ENCODE measurements around the gene FOXP1. TPM values are rescaled to one million over a fixed set of nuclear protein-coding genes. Genes with fewer than 3 reads are reported as not detected.
A peak's percentile ranks its signal among the peaks of the same experiment; 100 is the strongest.

FOXP1 gene
- total and polyA plus RNA-seq, 2 experiments from 2014 or later: 76.8 to 99.8 TPM

DNA sequence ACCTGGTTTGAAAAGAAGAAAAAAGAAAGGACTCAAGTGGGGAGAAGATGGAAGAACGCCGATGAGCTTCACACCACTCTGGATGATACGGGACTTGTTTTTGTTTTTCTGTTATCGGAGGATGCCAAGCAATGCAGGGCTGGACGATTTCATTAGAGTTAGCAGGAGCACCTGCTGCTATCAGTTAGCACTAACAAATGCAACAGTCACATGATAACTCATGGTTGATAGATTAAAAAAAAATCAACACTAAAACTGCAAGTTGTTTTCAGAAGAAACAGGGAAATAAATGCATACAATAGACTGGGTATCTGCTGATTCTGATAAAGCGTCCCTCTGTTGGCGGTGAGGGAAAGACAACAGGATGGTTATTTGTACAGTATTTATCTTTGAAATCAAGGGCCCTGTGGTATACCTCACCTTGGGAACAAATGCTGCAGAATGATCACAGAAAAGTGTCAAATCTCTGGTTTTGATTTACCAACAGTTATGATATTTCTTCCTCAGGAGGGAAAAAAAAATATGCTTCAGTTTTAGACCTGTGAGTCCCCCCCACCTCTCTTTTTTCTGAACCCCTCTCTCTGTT lies 575.1 kb downstream of the FOXP1 start:
- no peak for DNase-seq (ENCODE audit: low spot score)
- TF ChIP-seq EZH2phosphoT487 (IDR thresholded peaks at IDR 0.05; ENCODE audit: low read depth, severe bottlenecking, unreplicated experiment): no peak
- H3K9me3 ChIP-seq (ENCODE audit: low read depth): no peaks in the 10 kb centered on the region
- no peaks in the 10 kb centered on the region for H3K27me3 ChIP-seq
- H2AFZ ChIP-seq: no peak overlapping the region
- peaks cover 84% of the 10 kb centered on the region for H3K79me2 ChIP-seq
- H3K4me1 ChIP-seq (ENCODE audit: insufficient read depth): peaks cover 9% of the 10 kb centered on the region
- no peak overlapping the region for H3K4me3 ChIP-seq
- no peak overlapping the region for H3K4me2 ChIP-seq
- H3K9me2 ChIP-seq (replicated peaks; ENCODE audit: insufficient read depth): no peaks in the 10 kb centered on the region
- H3K36me3 ChIP-seq (replicated peaks; ENCODE audit: insufficient read depth, low read depth): no peaks in the 10 kb centered on the region
- no peaks in the 10 kb centered on the region for H4K20me1 ChIP-seq (ENCODE audit: insufficient read depth, poor library complexity, severe bottlenecking)
- peak overlapping the region; percentile 62 for H3K27ac ChIP-seq
- WGBS (ENCODE audit: low lambda C conversion rate, missing lambda C conversion rate): 77% methylated on average over 7 of the region's 7 CpGs

DNA sequence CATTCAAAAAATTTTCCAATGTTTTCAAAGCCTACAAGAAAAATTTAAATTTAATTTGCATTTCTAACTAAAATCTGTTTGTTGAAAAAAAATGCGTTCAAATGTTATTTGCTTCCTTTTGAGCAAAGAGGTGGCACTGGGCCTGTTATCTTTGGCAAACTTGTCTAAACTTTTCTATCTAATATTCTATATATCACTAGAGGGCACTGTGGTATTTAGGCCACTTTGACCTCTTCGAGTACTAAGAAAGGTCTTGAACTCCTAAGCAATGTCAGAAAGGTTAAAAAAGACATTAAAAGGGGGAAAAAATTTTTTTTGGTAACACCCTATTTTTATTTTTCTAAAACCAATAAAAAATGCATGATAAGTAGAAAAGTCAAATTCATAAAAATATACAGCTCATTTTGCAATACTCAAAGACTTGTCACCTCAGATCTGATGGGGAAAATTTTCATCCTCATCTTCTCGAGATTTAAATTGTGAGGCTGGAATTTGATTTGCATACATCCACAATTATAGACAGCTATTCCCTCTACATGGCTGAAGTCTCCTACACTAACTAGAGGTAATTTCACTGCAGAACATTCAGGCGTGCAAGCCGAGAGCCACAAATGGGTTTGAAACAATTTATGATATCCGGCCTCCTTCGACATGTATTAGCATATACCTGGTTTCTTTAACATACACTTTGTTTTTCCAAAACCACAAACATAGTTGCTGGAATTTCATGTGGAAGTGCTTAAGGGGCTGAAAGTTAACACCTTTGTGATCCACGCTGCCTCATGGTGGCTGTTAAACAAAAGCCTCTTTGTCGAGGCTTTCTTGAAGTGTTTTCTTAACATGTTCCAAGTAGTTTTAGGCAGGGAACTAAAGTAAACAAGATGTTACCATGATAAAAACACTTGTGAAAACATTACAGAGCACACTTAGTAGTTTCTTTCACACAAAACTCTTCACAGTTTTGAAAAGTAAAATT lies 576.4 kb downstream of the FOXP1 start:
- Histone ChIP-seq H3K9me3 (ENCODE audit: low read depth) (no peaks in the 10 kb centered on the region), H3K79me2 (peaks cover 83% of the 10 kb centered on the region), H3K27me3 (no peaks in the 10 kb centered on the region), H3K27ac (peak overlapping the region; percentile 62), H4K20me1 (ENCODE audit: insufficient read depth, poor library complexity, severe bottlenecking) (no peaks in the 10 kb centered on the region), H3K36me3 (replicated peaks; ENCODE audit: insufficient read depth, low read depth) (no peaks in the 10 kb centered on the region), H3K4me3 (no peak overlapping the region), H3K9me2 (replicated peaks; ENCODE audit: insufficient read depth) (no peaks in the 10 kb centered on the region), H3K4me1 (ENCODE audit: insufficient read depth) (peaks cover 9% of the 10 kb centered on the region), H3K4me2 (no peak overlapping the region), H2AFZ (no peak overlapping the region)
- 56% methylated on average over 9 of the region's 9 CpGs for WGBS (ENCODE audit: low lambda C conversion rate, missing lambda C conversion rate)
- TF ChIP-seq EZH2 (IDR thresholded peaks at IDR 0.05; ENCODE audit: borderline replicate concordance) (no peak), EZH2phosphoT487 (IDR thresholded peaks at IDR 0.05; ENCODE audit: low read depth, severe bottlenecking, unreplicated experiment) (no peak)
- TF ChIP-seq, protein P1, sequence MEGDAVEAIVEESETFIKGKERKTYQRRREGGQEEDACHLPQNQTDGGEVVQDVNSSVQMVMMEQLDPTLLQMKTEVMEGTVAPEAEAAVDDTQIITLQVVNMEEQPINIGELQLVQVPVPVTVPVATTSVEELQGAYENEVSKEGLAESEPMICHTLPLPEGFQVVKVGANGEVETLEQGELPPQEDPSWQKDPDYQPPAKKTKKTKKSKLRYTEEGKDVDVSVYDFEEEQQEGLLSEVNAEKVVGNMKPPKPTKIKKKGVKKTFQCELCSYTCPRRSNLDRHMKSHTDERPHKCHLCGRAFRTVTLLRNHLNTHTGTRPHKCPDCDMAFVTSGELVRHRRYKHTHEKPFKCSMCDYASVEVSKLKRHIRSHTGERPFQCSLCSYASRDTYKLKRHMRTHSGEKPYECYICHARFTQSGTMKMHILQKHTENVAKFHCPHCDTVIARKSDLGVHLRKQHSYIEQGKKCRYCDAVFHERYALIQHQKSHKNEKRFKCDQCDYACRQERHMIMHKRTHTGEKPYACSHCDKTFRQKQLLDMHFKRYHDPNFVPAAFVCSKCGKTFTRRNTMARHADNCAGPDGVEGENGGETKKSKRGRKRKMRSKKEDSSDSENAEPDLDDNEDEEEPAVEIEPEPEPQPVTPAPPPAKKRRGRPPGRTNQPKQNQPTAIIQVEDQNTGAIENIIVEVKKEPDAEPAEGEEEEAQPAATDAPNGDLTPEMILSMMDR (IDR thresholded peaks at IDR 0.05; ENCODE audit: poor library complexity): peak; percentile 58
- peak; percentile 17 for DNase-seq (ENCODE audit: low spot score)

DNA sequence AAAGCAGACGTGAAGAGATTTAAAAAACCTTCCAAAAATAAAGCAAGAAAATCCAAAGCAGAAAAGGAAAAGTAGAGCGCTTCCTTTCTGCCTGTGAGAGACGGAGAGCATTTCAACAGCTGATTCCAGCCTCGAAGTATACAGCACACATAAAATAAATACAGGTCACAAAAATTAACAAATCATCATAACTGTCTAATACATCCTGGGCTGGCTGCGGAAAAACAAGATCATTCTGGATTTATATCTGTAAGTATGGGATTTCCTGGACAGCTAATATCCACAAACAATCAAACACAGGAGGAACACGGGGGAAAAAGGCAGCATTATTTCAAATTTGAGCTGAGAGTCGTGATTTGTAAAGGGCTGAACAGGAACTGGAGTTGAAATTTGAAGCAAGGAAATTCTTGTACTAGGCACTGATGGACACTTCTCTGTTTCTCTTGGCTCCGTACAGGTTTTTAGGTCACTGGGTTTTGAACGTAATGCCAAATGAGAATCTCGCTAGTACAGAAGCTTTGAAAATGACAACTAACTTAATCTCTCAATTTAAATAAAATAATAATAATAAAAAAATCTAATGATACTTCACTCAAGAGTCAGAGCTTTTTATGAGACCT lies 577.7 kb downstream of the FOXP1 start:
- H2AFZ ChIP-seq: no peak overlapping the region
- no peaks in the 10 kb centered on the region for H3K9me3 ChIP-seq (ENCODE audit: low read depth)
- DNase-seq (ENCODE audit: low spot score): no peak
- H4K20me1 ChIP-seq (ENCODE audit: insufficient read depth, poor library complexity, severe bottlenecking): peaks cover 4% of the 10 kb centered on the region
- H3K36me3 ChIP-seq (replicated peaks; ENCODE audit: insufficient read depth, low read depth): no peaks in the 10 kb centered on the region
- WGBS (ENCODE audit: low lambda C conversion rate, missing lambda C conversion rate): 66% methylated on average over 10 of the region's 10 CpGs
- H3K9me2 ChIP-seq (replicated peaks; ENCODE audit: insufficient read depth): no peaks in the 10 kb centered on the region
- H3K27ac ChIP-seq: no peak overlapping the region
- peak overlapping the region; percentile 39 for H3K4me2 ChIP-seq
- H3K79me2 ChIP-seq: peaks cover 84% of the 10 kb centered on the region
- no peak overlapping the region for H3K4me3 ChIP-seq
- H3K27me3 ChIP-seq: no peaks in the 10 kb centered on the region
- H3K4me1 ChIP-seq (ENCODE audit: insufficient read depth): peaks cover 9% of the 10 kb centered on the region
- TF ChIP-seq EZH2 (IDR thresholded peaks at IDR 0.05; ENCODE audit: borderline replicate concordance): no peak
- TF ChIP-seq, protein P1 (IDR thresholded peaks at IDR 0.05; ENCODE audit: poor library complexity): no peak
- no peak for TF ChIP-seq EZH2phosphoT487 (IDR thresholded peaks at IDR 0.05; ENCODE audit: low read depth, severe bottlenecking, unreplicated experiment)
